Stimulated activated CD4-positive, alpha-beta T cell treated with anti-CD3 and anti-CD28 coated beads, Interleukin-12 subunit alpha, Interleukin-12 subunit beta, amount 100 ng/mL, for 48 hours (primary cell): Measurements from ENCODE around the gene C16orf96.
A peak's percentile ranks its signal among the peaks of the same experiment; 100 is the strongest.

Experiments used
- DNase-seq, 3 donors: peaks; one replicate each; pipeline ENCODE4 v3.0.0-alpha.2; 2020; ENCODE audit warnings: low read depth in 2 of 3, low spot score in 1 of 3

The C16orf96 gene

GRCh38 chr16:4599037-4599436, 42.9 kb downstream of the C16orf96 start:
- no peak for DNase-seq

GRCh38 chr16:4599545-4599944, 43.4 kb downstream of the C16orf96 start:
- DNase-seq: no peak

- DNase-seq: no peak
Measured at GRCh38 chr16:4601036-4601863, 45.1 kb downstream of the C16orf96 start.

GRCh38 chr16:4601864-4602186, 45.7 kb downstream of the C16orf96 start:
- DNase-seq: no peak

GRCh38 chr16:4602331-4602730, 46.2 kb downstream of the C16orf96 start:
- no peak for DNase-seq

- no peak for DNase-seq
Measured at GRCh38 chr16:4603624-4604170, 47.6 kb downstream of the C16orf96 start.

- no peak for DNase-seq
Measured at GRCh38 chr16:4604401-4604800, 48.3 kb downstream of the C16orf96 start.

- DNase-seq: no peak
Measured at GRCh38 chr16:4606354-4606753, 50.2 kb downstream of the C16orf96 start.

- no peak for DNase-seq
Measured at GRCh38 chr16:4607841-4608703, 51.9 kb downstream of the C16orf96 start.

GRCh38 chr16:4608704-4608980, 52.5 kb downstream of the C16orf96 start:
- no peak for DNase-seq

GRCh38 chr16:4609200-4610010, 53.3 kb downstream of the C16orf96 start:
- no peak for DNase-seq

- DNase-seq: no peak
Measured at GRCh38 chr16:4610011-4611005, 54.2 kb downstream of the C16orf96 start.

GRCh38 chr16:4611337-4612021, 55.3 kb downstream of the C16orf96 start:
- DNase-seq: no peak

- DNase-seq: no peak
Measured at GRCh38 chr16:4612474-4612931, 56.4 kb downstream of the C16orf96 start.

GRCh38 chr16:4612977-4613635, 57.0 kb downstream of the C16orf96 start:
- DNase-seq: no peak

- peak in 1 of 3 donors; percentile 24 for DNase-seq
Measured at GRCh38 chr16:4613636-4614570, 57.8 kb downstream of the C16orf96 start.

- DNase-seq: peak; percentile 59 to 80 (median 68)
Measured at GRCh38 chr16:4614571-4615383, 58.6 kb downstream of the C16orf96 start, which contains the start of gene UBALD1. TSS of gene UBALD1 (minus strand) at chr16:4614888. CDS start at chr16:4614797, 91 bp downstream.
